Epithelial cell of prostate (primary cell): Measurements from ENCODE around the gene HSPB7.
"Not testable (repeated sequence)": the region's sequence is repeated elsewhere in the genome, so short reads cannot be mapped to it uniquely, and the experiment has no call there.

Experiments
- DNase-seq: peaks from one replicate; pipeline ENCODE4 v3.0.0-alpha.2; 2011; ENCODE audit warnings: low read depth, low spot score
- H3K27ac ChIP-seq: fragments of 450-650 bp; 2 replicates; pipeline ENCODE4 v1.5.1; 2017; ENCODE audit warnings: mild to moderate bottlenecking

The HSPB7 gene

DNA sequence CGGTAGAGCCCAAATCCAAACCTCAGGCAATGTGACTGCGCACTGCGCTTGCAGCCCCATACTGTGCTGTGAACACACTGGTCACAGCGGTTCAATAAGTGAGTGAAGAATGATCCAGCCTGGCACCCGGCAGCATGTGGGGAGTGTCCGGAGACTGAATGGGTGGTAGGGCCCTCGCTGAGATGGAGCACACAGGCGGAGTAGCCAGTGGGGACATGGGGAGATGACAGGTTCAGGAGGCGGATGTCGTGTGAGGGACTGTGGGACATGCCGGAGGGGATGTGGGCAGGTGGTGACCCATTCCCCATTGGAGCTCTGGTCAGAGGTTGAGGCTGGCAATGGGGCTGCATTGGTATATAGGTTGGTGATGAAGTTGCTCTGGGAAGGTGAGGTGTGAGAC, 8.2 kb downstream of the HSPB7 start:
- H3K27ac ChIP-seq, result no peak overlapping the region
- no peak for DNase-seq

DNA sequence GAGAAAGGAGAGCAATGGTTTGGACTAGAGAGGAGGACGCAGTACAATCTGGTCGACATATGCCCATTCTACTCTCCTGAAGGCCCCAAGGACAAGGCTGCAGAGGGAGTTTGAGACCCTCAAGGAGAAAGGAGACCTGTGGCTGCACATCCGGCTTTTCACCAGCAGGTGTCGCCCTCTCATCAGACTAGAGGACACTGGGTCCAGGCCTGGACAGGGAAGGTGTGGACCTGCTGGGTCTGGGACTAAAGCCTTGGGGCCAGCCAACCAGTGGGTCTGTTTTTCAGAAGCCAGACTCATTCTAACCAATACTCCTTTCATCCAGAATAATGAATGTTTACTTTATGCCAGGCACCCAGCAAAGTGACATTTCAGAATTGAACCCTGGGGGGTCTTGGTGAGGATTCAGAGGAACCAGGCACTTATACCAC, 8.8 kb downstream of the HSPB7 start:
- no peak overlapping the region for H3K27ac ChIP-seq
- no peak for DNase-seq

DNA sequence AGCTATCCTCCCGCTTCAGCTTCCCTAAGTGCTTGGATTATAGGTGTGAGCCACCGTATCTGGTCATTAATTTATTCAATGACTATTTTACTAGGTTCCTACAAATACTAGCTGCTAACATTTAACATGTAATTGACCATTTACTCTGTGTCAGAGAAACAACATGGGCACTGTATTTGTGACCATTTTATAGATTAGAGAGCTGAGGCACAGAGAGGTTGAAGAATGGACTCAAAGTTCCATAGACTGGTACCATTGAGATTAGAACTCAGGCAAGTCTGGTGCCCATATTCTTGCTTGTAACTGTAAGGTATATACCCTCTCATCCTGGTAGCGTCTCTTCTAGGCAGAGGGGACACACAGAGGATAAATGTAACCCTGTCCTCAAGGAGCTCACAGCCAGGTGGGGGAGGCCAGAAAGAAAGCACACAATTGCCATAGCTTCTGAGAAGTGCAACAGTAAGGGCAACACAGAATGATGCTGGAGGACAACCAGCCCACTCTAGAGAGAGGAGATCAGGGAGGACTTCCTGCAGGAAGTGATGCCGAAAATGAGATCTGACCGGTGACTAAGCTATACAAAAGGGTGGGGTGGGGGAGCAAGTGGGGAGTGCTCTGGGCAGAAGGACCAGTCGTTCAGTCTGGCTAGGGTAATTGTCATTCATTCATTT, 10.0 kb downstream of the HSPB7 start:
- peak overlapping the region; percentile 37 for H3K27ac ChIP-seq
- no peak for DNase-seq

DNA sequence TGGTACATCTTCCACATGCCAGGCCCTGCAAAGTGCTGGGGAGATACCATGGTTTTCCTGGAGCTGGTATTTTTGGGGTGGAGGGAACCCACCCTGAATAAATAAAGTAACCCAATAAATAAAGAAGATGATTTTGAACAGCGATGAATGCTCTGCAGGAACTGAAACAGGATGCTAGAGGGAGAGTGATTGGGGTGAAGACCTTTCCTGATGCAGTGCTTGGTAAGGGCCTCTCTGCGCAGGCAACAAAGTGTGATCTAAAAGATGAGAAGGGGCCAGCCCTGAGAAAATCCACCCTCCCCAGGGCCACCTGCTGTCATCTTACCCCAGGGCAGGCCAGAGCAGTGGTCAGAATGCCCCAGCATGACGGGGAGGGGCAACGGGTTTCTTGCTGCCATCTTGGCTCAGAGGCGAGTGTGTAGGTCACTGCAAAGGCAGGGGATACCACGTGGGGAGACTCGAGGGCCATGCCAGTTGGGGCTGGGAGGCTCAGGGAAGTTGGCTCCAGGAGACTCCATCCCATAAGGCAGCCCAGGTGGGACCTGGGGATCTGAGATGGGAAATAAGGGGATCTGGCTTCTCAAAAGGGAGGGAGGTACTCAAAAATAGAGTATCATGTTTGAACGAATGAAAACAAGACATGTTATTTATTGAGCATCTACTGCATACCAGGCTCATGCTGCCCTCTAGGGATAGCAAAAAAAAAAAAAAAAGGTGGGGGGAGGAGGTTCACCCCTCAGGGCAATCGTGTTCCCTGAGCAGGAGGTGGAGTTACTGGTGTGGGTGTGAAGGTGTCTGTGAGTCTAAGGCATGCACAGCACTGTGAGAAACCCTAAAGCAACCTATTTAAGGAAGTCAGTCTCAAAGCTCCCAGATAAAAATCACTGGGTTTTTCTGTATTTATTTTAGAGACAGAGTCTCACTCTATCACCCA, 11.0 kb downstream of the HSPB7 start:
- DNase-seq, result peak; percentile 59
- peak overlapping the region; percentile 37 for H3K27ac ChIP-seq

DNA sequence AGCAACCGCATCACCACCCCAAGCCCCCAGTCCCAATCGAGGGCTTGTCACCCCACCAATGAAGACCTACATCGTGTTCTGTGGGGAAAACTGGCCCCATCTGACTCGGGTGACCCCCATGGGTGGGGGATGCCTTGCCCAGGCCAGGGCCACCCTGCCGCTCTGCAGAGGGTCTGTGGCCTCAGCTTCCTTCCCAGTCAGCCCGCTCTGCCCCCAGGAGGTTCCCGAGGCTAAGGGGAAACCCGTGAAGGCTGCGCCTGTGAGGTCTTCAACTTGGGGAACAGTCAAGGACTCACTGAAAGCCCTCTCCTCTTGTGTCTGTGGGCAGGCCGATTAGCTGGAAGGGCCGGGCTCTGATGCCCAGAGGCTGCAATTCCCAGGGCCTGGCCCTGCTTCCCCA, 11.8 kb downstream of the HSPB7 start:
- DNase-seq, result no peak
- H3K27ac ChIP-seq, result no peak overlapping the region

DNA sequence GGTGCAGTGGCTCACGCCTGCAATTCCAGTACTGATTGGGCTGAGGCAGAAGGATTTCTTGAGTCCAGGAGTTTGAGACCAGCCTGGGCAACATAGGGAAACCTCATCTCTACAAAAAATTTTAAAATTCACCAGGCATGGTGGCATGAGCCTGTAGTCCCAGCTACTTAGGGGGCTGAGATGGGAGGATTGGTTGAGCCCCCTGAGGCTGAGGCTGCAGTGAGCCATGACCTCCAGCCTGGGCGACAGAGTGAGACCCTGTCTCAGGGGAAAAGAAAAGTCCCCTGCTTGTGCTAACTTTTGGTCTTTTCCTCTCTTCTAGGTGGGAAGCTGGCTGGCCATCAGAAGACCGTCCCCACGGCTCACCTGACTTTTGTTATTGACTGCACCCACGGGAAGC, 12.2 kb downstream of the HSPB7 start:
- no peak for DNase-seq
- H3K27ac ChIP-seq, result no peak overlapping the region

DNA sequence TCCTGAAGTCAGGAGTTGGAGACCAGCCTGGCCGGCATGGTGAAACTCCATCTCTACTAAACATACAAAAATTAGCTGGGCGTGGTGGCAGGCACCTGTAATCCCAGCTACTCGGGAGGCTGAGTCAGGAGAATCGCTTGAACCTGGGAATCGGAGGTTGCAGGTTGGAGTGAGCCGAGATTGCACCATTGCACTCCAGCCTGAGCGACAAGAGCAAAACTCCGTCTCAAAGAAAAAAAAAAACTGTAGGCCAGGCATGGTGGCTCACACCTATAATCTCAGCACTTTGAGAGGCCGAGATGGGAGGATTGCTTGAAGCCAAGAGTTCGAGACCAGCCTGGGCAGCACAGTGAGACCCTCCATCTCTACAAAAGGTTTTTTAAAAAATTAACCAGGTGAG, 16.6 kb downstream of the HSPB7 start:
- not testable (repeated sequence) for DNase-seq, H3K27ac ChIP-seq

DNA sequence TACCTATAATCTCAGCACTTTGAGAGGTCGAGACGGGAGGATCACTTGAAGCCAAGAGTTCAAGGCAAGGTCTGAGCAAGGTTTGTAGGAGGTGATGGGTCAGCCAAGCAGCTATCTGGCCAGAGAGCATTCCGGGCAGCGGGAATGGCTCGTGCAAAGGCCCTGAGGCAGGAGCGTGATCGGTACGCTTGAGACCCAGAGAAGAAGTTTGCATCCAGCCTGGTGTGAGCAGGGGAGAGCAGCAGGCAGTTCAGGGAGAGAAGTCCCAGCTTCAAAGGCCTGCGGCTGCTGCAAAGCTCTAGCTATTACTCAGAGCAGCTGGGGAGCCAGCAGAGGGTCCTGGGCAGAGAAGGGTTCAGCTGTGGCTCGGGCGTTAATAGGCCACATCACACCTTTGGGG, 18.9 kb downstream of the HSPB7 start:
- no peak for DNase-seq
- H3K27ac ChIP-seq, result no peak overlapping the region

DNA sequence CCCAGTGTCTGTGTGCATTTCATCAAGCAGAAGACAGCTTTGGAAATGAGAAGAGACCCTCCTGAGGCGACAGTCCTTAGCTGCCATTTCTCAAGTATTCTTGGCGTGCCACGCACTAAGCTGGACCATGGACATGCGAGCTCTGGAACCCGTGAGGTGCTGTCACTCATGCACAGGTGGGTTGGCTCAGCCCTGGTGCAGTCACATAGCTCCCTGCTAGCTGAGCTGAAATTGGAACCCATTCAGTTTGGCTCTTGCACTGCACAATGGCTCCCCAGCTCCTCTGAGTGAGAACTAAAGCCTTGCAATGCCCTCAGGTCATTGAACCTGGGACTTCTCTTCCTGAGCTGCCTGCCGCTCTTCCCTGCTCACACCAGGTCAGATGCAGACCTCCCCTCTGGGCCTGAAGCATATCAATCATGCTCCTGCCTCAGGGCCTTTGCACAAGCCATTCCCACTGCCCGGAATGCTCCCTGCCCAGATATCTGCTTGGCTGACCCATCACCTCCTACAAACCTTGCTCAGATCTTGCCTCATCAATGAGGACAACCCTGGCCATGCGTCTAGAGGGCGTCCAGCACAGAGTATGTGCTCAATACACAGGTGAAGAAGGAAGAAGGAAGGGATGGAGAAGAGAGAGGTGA, 20.1 kb downstream of the HSPB7 start:
- DNase-seq, result no peak

DNA sequence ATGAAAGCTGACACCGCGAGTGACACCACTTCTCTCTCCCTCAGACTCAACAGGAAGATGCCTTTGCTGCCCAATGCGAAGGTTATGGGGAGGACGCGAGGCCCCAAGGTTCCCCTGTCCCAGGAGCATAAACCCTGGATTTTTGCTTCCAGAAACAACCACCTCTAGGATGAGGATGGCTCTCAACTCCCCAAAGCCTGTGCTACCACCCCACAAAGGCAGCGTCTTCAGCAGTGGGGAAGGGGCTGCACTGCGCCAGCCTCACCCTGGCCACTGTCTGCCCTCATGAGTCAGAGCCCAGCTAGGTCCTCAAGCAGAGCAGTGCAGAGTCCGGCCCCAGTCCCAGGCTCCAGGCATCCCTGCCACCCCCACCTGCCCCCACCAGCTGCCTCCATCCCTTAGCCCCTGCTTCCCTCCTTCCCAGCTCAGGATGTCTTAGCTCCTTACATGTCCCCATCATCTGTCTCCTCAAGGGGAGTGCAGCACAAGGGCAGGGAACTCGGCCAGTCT, 20.7 kb downstream of the HSPB7 start:
- no peak overlapping the region for H3K27ac ChIP-seq
- DNase-seq, result no peak

More for the DNA sequence above, 20.1 kb downstream of the HSPB7 start:
- H3K27ac ChIP-seq, result no peak overlapping the region

DNA sequence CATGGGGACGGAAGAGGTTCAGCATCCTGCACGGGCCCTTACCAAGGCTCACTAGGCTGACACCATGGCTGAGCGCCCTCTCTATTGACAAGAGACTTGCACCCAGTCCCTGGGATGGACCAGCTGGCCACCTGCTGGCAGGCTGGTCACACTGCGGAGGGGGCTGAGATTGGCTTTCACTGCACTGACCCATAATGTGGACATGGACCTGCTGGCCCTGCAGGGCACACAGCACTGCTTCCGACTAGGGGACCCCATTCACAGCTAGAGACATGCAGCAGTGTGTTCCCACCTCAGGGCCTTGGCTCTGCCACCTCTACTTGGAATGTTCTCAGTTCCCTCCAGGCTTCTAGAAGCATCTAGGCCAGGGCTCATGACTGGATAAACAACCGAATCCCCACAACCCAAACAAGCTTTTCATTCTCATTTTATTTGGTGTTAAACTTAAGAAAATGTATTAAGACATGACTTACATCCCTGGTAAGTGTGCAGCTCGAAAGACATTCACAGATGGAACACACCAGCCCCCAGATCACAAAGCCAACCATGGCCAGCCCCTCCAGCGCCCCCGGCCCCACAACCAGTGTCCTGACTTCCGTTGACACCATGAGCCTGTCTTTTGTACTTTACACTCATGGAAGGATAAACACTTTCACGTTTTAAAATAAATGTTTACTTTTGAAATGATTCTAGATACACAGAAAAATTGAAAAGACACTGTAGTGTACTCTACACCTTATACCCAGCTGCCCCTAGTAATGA, 23.1 kb downstream of the HSPB7 start:
- H3K27ac ChIP-seq, result no peak overlapping the region
- no peak for DNase-seq

DNA sequence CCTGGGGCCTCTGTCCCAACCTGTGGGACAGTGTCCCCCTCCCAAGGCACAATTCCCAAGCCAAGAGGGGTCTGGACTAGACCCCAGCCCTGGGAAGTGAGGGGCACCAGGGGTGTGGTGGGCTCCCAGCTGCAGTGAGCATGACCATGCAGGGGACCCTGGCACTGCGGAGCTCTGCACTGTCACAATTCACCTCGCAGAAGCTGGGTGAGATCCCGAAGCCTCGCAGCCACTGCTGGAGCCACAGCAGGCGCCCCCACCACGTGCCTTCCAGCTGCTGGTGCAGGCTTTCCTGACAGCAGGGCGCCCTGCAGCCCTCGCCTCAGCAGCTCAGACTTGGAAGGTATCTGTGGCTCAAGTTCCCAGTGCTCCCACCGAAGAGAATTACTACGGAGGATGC, 23.8 kb downstream of the HSPB7 start:
- DNase-seq, result no peak
- no peak overlapping the region for H3K27ac ChIP-seq

DNA sequence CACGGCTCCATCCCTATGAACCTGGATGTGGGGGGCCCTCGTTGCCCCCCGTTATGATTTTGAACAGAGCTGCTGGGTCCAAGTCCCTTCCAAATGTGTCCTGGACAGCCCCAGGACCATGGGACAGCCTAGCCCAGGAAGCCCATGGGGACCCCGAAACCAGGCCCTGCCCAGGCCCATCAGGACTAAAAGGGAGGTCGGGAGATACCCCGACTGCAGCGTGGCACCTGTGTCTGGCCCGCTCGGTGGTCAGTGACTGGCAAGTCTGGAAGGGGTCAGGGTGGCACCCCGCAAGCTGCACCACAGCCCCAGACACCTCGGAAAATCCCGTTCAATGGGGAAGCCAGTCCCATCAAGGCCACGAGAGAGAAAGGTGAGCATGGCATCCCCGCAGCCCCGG, 24.2 kb downstream of the HSPB7 start:
- no peak overlapping the region for H3K27ac ChIP-seq
- DNase-seq, result no peak

DNA sequence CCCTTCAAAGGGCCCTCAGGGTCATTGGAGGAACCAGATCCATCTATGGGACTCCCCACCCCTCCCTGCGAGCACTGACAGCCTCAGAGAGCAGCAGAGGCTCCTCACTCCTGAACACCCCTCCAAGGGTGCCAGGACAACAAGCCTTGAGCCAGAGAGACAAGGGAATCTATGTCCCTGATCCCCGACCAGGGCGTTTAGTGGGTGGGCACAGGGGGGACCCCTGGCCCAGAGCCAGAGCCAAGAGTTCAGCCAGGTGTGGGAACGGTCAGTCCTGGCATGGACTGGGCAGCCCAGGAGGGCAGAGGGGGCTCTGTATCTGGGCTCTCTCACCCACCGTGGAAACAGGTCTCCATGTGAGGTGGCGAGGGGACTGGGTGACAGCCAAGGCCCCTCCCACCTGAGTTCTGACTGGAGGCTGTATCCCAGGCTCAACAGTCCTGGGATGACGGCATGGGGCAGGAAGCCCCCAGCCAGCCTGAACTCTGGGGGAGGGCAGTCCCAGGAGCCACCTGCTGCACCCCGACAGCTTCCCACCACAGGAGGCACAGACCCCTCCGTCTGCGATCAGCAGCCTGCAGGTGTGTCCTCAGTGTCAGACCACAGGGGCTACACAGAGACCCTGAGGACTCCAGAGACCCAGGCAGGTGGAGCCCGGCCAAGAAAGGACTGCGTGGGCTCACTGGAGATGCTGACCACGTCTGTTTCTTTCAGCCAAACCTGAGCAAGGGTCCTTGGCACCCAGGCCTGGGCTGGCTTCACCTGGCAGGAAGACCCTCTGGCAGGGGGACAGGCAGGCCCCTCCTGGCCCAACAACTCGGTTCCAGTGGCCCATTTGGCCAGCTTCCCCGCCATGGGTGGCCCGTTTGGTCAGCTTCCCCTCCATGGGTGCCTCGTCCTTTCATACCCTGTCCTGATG, 25.0 kb downstream of the HSPB7 start:
- no peak overlapping the region for H3K27ac ChIP-seq
- DNase-seq, result no peak

DNA sequence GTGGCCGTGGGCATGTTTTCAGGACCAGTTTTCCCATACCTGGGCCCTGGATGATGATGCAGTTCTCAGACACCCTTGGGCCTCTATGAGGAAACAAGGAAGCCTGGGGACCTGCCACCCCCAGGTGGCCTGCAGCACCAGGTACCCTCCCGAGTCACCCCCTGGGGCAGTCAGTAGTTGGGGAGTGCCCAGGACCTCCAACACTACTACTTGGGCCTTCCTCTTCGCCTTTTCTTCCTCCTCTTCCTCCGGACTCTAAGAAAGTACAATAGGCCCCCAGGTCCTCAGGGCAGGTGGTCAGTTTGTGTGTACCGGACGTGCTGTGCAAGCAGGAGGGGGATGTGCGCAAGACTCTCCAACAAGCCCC, 25.7 kb downstream of the HSPB7 start:
- DNase-seq, result no peak
- H3K27ac ChIP-seq, result no peak overlapping the region

DNA sequence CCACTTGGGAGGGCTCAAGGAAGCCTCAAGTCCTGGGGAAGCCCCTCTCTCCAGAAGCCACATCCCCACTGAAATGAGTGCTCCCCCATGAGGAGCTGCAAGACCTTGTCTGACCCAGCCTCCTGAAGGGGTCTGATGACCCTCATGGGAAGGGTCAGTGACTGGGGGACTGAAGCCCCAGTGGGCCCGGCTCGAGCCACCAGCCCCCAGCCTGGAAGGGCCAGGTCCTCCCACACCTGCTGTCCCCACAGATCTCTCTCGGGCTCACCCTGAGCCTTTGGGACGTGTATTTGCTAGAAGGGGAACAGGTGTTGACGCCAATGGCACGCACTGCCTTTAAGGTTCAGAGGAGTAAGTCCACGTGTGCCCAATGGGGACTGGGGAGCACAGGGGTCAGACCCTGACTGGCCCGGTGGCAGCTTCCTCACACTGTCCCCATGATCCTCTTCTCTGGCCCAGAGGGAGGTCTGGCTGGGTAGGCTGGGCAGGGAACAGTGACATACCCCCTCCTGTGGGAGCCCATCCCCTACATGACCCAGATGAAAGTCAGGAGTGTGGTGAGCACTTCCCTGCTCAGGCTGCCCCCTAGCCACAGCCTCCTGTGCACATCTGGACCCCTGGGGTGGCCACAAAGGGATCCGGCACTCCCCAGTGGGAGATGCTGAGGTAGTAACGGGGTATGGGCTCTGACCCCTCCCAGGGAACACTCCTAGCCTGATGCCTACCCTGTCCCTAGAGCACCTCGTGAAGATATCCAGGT, 26.2 kb downstream of the HSPB7 start:
- no peak for DNase-seq
- H3K27ac ChIP-seq, result no peak overlapping the region

DNA sequence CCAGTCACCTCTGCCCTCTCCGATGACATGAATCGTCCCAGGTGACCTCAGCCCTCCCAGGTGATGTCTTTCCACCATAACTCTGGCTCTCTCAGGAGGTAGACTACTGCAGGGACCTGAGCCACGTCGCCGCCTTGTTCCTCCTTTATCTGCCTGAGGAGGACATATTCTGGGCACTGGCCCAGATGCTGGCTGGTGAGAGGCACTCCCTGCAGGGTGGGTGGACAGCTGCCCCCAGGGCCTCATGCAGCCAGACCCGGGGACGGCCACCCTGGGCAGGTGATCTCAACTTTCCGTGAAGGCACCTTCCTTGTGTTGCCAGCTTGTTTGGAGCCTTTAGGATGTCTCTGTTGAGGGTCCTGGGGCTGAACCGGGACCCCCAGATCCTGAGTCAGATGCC, 28.1 kb downstream of the HSPB7 start:
- H3K27ac ChIP-seq, result no peak overlapping the region
- no peak for DNase-seq

DNA sequence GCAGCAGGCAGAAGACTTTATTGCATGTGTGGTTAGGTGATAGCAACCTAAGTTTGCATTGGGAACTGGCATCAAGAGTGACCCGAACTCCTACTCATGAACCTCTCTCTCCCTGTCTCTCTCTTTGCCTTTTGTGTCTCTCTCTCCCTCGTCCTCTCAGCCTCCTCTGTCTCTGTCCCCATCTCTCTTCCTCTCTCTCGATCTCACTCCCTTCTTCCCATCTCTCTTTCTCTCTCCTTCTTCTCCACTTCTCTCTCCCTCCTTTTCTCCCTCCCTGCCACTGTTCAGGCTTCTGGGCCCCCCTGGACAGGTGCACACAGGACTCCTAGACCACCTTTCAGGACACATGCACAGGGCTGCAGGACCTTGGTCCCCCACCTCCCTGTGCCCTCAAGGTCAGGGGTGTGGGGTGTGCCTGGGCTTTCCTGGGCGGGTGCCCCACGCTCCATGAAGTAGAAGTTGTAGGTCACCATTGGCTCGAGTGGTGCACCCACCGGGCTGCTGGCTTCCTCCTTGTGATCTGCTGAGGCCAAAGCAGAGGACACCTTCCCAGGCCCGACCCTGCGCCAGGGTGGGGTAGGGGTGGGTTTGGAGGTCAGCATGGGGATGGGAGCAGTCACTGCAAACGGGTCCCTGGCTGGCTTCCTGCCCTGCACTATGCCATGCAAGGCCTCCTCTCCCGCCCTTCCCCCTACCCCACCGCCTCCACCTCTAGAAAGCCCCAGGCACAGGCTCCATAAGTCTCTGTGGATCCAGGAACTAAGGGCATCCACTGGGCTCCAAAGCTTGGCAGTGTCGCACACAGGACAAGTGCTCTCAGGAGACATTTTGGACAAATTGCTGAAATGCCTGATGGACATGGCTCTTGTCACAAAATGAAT, 28.7 kb downstream of the HSPB7 start:
- no peak for DNase-seq
- H3K27ac ChIP-seq, result no peak overlapping the region
